AG09319 (cell line): ENCODE measurements around the gene TM4SF4.

ENCODE experiments used
- DNase-seq: peaks from one replicate; pipeline ENCODE4 v3.0.0-alpha.2; 2010; ENCODE audit warnings: low read depth; ENCODE audit errors: extremely low read depth
- CTCF ChIP-seq: IDR thresholded peaks from 2 replicates; pipeline ENCODE4 v1.5.1; 2011; ENCODE audit warnings: low read depth, mild to moderate bottlenecking, inconsistent platforms, low read length, moderate library complexity

The TM4SF4 gene

GRCh38 chr3:149532489-149533180 lies 58.1 kb downstream of the TM4SF4 start:
- no peak for DNase-seq
- TF ChIP-seq CTCF: no peak

- no peak for DNase-seq
- no peak for TF ChIP-seq CTCF
These were observed 59.6 kb downstream of the TM4SF4 start for GRCh38 chr3:149534082-149534481.

GRCh38 chr3:149534671-149535332 lies 60.3 kb downstream of the TM4SF4 start:
- TF ChIP-seq CTCF: no peak
- no peak for DNase-seq

GRCh38 chr3:149535333-149535685 lies 60.8 kb downstream of the TM4SF4 start:
- DNase-seq: no peak
- TF ChIP-seq CTCF: no peak

- no peak for DNase-seq
- no peak for TF ChIP-seq CTCF
These were observed 61.9 kb downstream of the TM4SF4 start for GRCh38 chr3:149536429-149536828.

- TF ChIP-seq CTCF: no peak
- no peak for DNase-seq
These were observed 63.9 kb downstream of the TM4SF4 start for GRCh38 chr3:149538371-149538770.

GRCh38 chr3:149541091-149541491 lies 66.6 kb downstream of the TM4SF4 start:
- no peak for DNase-seq
- peak; percentile 27 for TF ChIP-seq CTCF
